Esophagus muscularis mucosa (tissue), 4 donors: ENCODE data around the gene PTPRN2. TPM values are rescaled to one million over a fixed set of nuclear protein-coding genes. Genes with fewer than 3 reads are reported as not detected.

Experiments
- DNase-seq: peaks from one replicate; pipeline ENCODE4 v3.0.0-alpha.2; 2017; ENCODE audit errors: extremely low spot score
- H3K27ac ChIP-seq, 4 donors: fragments of 200-600 bp; sonication (generic); replicated peaks in 1 of 4; 1 replicate in 3 of 4; 2 replicates in 1 of 4; pipeline ENCODE4 v1.5.1; 2016 to 2019; ENCODE audit warnings: mild to moderate bottlenecking in 1 of 4
- H3K27me3 ChIP-seq, 4 donors: fragments of 200-600 bp; sonication (generic); one replicate each; pipeline versions ENCODE4 v1.5.1 to v1.6.0; 2016 to 2019
- H3K36me3 ChIP-seq, 4 donors: fragments of 200-600 bp; sonication (generic); one replicate each; pipeline ENCODE4 v1.5.1; 2016 to 2019
- H3K4me1 ChIP-seq, 4 donors: fragments of 200-600 bp; sonication (generic); one replicate each; pipeline ENCODE4 v1.5.1; 2016 to 2019
- H3K4me3 ChIP-seq, 4 donors: fragments of 200-600 bp; sonication (generic); 1 replicate in 2 of 4; 2 replicates in 2 of 4; pipeline ENCODE4 v1.5.1; 2016 to 2019; ENCODE audit warnings: mild to moderate bottlenecking in 4 of 4, moderate library complexity in 1 of 4
- H3K9me3 ChIP-seq, 4 donors: fragments of 200-600 bp; sonication (generic); 1 replicate in 3 of 4; 2 replicates in 1 of 4; pipeline ENCODE4 v1.5.1; 2016 to 2019
- EP300 ChIP-seq: sonication (generic); formaldehyde crosslinking; IDR thresholded peaks from one replicate; pipeline ENCODE4 v1.6.1; 2017; ENCODE audit warnings: antibody characterized with exemption
- POLR2A ChIP-seq: fragments of 450-650 bp; IDR thresholded peaks from one replicate; pipeline ENCODE4 v1.6.1; 2017; ENCODE audit warnings: antibody characterized with exemption, moderate library complexity, mild to moderate bottlenecking, low read depth
- POLR2AphosphoS5 ChIP-seq, 2 donors: sonication (generic); formaldehyde crosslinking; IDR thresholded peaks; one replicate each; pipeline ENCODE4 v1.6.1; 2017; ENCODE audit warnings: antibody characterized with exemption in 2 of 2
- WGBS: methylation state at CpG from one replicate; pipeline ENCODE4 v1.1.5; 2018; 5-methylcytosine and 5-hydroxymethylcytosine counted together
- intact Hi-C: fragments of 100-400 bp; cut with DNase I; formaldehyde crosslinking; loops from one replicate; pipeline ENCODE4 v1.15.1; 2023
- total RNA-seq, 4 donors: library from RNA; depleted of rRNA; stranded (reverse); fragments of >200 nt; gene quantifications; one replicate each; pipeline versions ENCODE4 v1.1.0 to v1.2.1, GENCODE V29; 2016
- TF ChIP-seq, protein P1 (sequence below), 3 experiments: fragments of 200-600 bp in 2 of 3; fragments of 450-650 bp in 1 of 3; sonication (generic) in 2 of 3; IDR thresholded peaks; one replicate each; pipeline ENCODE4 v1.5.1; 2017 to 2019; ENCODE audit warnings: antibody characterized with exemption in 3 of 3, mild to moderate bottlenecking in 2 of 3, moderate library complexity in 1 of 3

Gene PTPRN2
- total RNA-seq, 4 donors from 2014 or later, result 2.1 to 3.1 (median 3.1) TPM

DNA sequence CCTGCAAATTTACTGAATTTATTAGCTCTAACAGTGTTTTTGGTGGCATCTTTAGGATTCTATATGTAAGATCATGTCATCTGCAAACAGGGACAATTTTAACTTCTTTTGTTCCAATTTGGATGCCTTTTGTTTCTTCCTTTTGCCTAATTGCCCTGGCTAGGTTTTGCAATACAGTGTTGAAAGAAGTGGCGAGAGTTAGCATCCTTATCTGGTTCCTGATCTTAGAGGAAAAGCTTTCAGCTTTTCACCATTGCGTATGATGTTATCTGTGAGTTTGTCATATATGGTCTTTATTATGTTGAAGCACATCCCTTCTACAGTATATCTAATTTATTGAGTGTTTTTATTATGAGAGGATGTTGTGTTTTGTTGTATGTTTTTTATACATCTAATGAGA lies 301.4 kb downstream of the PTPRN2 start:
- Histone ChIP-seq H3K9me3 (peaks cover 0 to 56% (median 40%) of the 10 kb centered on the region in 4 donors), H3K4me3 (no peak overlapping the region), H3K27me3 (peaks cover 0 to 8% (median 0%) of the 10 kb centered on the region in 4 donors), H3K4me1 (no peaks in the 10 kb centered on the region), H3K36me3 (no peaks in the 10 kb centered on the region), H3K27ac (no peak overlapping the region)
- 85% methylated on average over 2 of the region's 2 CpGs for WGBS
- DNase-seq, result no peak
- TF ChIP-seq EP300 (no peak), POLR2A (no peak)
- intact Hi-C loops, result no loop called here

DNA sequence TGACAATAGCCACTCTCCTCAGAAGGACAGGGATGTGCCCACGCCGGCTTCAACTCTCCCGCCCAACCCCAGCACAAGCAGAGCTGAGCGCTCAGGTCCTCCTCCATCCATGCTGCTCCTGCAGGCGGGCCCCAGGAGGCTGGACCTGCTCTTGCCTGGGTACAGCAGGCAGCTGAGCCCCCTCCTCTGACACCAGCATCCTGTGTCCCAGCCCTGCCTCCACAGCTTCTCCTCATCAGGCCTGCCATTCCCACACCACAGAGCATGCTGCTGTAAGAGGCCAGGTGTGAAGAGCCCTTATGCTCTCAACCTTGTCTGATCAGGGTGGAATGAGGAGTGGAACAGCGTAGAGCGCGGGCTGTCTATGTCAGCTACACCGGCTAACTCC lies 302.2 kb downstream of the PTPRN2 start:
- intact Hi-C loops, result no loop called here
- no peak for DNase-seq
- H3K4me3 ChIP-seq, result no peak overlapping the region

DNA sequence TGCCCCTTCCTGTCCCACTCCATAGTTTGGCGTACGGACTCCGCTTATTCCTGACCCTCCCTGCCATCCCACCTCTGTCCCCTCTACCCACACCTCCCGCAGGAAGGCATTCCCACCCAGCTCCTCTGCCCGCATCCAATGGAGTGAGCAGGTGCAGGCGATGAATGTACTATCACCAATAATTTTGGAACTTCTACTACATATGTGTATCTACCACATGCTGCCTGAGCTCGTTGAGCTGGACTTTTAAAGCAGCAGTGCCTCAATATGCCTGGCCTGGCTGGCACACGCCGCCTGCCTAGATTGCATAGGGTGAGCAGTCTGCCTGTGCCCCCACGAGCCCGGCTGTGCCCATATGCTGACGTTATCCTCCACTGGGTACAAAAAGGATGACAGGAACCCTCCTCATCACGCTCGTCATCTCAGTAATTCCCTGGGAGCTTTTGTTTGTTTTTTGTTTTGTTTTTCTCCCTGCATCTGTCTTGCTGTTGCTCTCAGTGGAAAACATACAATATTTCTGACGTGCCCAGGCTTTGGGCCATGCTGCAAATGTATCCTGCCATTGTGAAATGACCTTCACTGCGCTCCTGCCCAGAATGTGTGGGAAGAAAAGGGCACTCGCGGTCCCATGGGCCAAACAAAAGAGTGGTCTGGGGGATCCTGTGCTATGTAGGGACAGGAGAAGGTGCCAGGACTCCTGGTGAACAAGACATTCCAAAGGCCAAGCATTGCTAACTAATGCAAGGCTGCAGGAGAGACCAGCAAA lies 302.8 kb downstream of the PTPRN2 start:
- Histone ChIP-seq H3K27ac (no peak overlapping the region), H3K27me3 (peaks cover 0 to 8% (median 0%) of the 10 kb centered on the region in 4 donors), H3K4me3 (no peak overlapping the region), H3K36me3 (no peaks in the 10 kb centered on the region), H3K9me3 (peaks cover 0 to 48% (median 34%) of the 10 kb centered on the region in 4 donors), H3K4me1 (no peaks in the 10 kb centered on the region)
- intact Hi-C loops, result no loop called here
- no peak for DNase-seq
- WGBS, result 83% methylated on average over 18 of the region's 18 CpGs
- TF ChIP-seq EP300, result no peak
- TF ChIP-seq, protein P1, sequence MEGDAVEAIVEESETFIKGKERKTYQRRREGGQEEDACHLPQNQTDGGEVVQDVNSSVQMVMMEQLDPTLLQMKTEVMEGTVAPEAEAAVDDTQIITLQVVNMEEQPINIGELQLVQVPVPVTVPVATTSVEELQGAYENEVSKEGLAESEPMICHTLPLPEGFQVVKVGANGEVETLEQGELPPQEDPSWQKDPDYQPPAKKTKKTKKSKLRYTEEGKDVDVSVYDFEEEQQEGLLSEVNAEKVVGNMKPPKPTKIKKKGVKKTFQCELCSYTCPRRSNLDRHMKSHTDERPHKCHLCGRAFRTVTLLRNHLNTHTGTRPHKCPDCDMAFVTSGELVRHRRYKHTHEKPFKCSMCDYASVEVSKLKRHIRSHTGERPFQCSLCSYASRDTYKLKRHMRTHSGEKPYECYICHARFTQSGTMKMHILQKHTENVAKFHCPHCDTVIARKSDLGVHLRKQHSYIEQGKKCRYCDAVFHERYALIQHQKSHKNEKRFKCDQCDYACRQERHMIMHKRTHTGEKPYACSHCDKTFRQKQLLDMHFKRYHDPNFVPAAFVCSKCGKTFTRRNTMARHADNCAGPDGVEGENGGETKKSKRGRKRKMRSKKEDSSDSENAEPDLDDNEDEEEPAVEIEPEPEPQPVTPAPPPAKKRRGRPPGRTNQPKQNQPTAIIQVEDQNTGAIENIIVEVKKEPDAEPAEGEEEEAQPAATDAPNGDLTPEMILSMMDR (IDR thresholded peaks at IDR 0.05), result no peak
- no peak for TF ChIP-seq POLR2AphosphoS5 (IDR thresholded peaks at IDR 0.05)
- TF ChIP-seq POLR2A, result no peak

More for the DNA sequence above, 302.2 kb downstream of the PTPRN2 start:
- Histone ChIP-seq H3K36me3 (no peaks in the 10 kb centered on the region), H3K9me3 (peaks cover 0 to 53% (median 39%) of the 10 kb centered on the region in 4 donors), H3K4me1 (no peaks in the 10 kb centered on the region), H3K27me3 (peaks cover 0 to 8% (median 0%) of the 10 kb centered on the region in 4 donors), H3K27ac (no peak overlapping the region)
- WGBS, result 80% methylated on average over 9 of the region's 9 CpGs
- no peak for TF ChIP-seq POLR2AphosphoS5 (IDR thresholded peaks at IDR 0.05)
- TF ChIP-seq POLR2A, result no peak
- no peak for TF ChIP-seq EP300
- TF ChIP-seq, protein P1 (IDR thresholded peaks at IDR 0.05), result no peak

DNA sequence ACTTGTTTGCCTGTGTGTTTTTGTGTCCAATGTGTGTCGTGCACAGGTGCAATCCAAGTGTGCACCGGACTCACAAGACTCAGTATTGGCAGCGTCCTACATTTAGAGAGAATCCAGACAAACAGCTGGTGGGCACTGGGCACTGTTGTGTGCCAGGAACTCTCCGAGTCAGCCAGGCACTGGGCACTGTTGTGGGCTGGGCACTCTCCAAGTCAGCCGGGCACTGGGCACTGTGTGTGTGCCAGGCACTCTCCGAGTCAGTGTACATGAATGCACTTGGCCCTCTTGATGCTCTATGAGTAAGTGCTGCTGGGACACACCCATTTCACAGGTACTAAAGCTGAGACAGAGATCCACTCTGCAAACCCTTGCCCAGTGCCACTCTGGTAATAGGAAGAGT lies 303.5 kb downstream of the PTPRN2 start:
- H3K9me3 ChIP-seq, result peaks cover 0 to 43% (median 31%) of the 10 kb centered on the region in 4 donors
- H3K4me1 ChIP-seq, result no peaks in the 10 kb centered on the region
- intact Hi-C loops, result no loop called here
- H3K4me3 ChIP-seq, result no peak overlapping the region
- H3K27ac ChIP-seq, result no peak overlapping the region
- no peaks in the 10 kb centered on the region for H3K36me3 ChIP-seq
- 94% methylated on average over 6 of the region's 6 CpGs for WGBS
- no peak for DNase-seq
- peaks cover 0 to 8% (median 0%) of the 10 kb centered on the region in 4 donors for H3K27me3 ChIP-seq
- TF ChIP-seq POLR2AphosphoS5 (IDR thresholded peaks at IDR 0.05) (no peak), EP300 (no peak), POLR2A (no peak)
- TF ChIP-seq, protein P1 (IDR thresholded peaks at IDR 0.05), result no peak

DNA sequence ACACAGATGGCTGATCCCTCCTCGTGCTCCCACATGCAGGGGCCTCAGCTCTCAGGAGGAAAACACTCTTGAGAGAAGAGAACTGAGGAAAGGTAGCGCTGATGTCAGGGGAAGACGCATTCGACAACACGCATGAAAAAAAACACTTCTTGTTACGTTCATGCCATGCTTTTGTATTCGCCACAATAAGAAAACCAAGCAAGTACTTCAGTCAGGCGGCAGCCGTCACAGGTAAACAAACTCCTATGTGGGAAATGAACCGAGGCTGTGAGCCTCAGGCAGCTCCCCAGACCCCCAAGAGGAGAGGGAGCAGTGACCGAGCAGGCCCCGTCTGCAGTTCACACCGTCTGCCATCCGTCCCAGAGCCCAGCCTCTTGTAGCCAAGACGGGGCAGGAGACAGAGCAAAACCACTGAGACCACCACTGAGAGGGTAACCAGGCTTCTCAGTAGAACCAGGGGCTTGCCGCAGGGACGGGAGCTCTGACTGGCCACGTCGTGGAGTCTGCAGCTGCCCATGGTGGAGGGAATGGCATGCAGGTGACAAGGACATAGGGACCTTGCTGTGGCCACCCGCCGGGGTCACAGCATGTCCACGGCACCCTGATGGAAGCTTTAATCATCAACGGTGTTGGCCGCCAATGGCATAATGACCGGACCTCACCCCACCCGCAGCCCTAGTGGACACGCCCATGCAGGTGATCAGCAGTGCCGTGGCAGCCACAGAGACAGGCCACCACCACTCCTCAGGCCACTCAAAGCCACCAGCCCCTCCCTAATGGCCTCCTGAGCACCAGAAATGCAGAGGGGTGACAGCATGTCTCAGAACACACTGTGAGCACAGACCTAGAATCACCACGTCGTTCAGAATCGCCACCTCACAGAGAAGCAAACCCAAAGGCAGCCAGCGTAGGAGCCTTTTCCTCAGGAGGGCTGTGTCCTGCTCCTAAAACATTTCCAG lies 304.3 kb downstream of the PTPRN2 start:
- DNase-seq, result no peak
- no peak overlapping the region for H3K27ac ChIP-seq
- H3K9me3 ChIP-seq, result peaks cover 0 to 34% (median 26%) of the 10 kb centered on the region in 4 donors
- H3K36me3 ChIP-seq, result no peaks in the 10 kb centered on the region
- peaks cover 0 to 8% (median 0%) of the 10 kb centered on the region in 4 donors for H3K27me3 ChIP-seq
- no peak overlapping the region for H3K4me3 ChIP-seq
- H3K4me1 ChIP-seq, result no peaks in the 10 kb centered on the region
- intact Hi-C loops, result no loop called here
- WGBS, result 80% methylated on average over 22 of the region's 32 CpGs
- TF ChIP-seq POLR2A, result no peak
- no peak for TF ChIP-seq POLR2AphosphoS5 (IDR thresholded peaks at IDR 0.05)
- TF ChIP-seq EP300, result no peak
- TF ChIP-seq, protein P1 (IDR thresholded peaks at IDR 0.05), result no peak
